Keratinocyte (primary cell): ENCODE results near the gene IL23A. TPM values are rescaled to one million over a fixed set of nuclear protein-coding genes. Genes with fewer than 3 reads are reported as not detected.

Experiments
- DNase-seq: peaks from one replicate; pipeline ENCODE4 v3.0.0-alpha.2; 2011; ENCODE audit warnings: low read depth, missing footprints, low spot score
- FAIRE-seq: peaks from 2 replicates; lab custom pipeline; 2011; peaks lifted over from hg19 to GRCh38; lab: Jason Lieb, UNC
- H2AFZ ChIP-seq: 2 replicates; pipeline ENCODE4 v1.6.0; 2012; ENCODE audit warnings: low read length, control low read depth, inconsistent platforms; ENCODE audit not compliant: control insufficient read depth
- H3K27ac ChIP-seq: 2 replicates; pipeline ENCODE4 v1.5.1; 2011; ENCODE audit warnings: low read length; ENCODE audit not compliant: control insufficient read depth, insufficient read depth
- H3K27me3 ChIP-seq: 3 replicates; pipeline ENCODE4 v1.6.0; 2011; ENCODE audit warnings: low read length; ENCODE audit not compliant: control insufficient read depth, insufficient read depth; ENCODE audit errors: extremely low read depth
- H3K36me3 ChIP-seq, 2 experiments: 2 replicates in 1 of 2; 3 replicates in 1 of 2; pipeline ENCODE4 v1.5.1; 2011; ENCODE audit warnings: low read length in 2 of 2, mild to moderate bottlenecking in 1 of 2; ENCODE audit not compliant: control insufficient read depth in 2 of 2, insufficient read depth in 2 of 2; ENCODE audit errors: extremely low read depth in 1 of 2
- H3K4me1 ChIP-seq: 3 replicates; pipeline ENCODE4 v1.5.1; 2011; ENCODE audit warnings: low read length; ENCODE audit not compliant: control insufficient read depth, insufficient read depth; ENCODE audit errors: extremely low read depth
- H3K4me2 ChIP-seq: 3 replicates; pipeline ENCODE4 v1.6.0; 2011; ENCODE audit warnings: low read depth, low read length; ENCODE audit not compliant: control insufficient read depth, insufficient read depth; ENCODE audit errors: extremely low read depth
- H3K4me3 ChIP-seq, 3 experiments: fragments of 200-600 bp in 1 of 3; sonication (generic) in 1 of 3; 2 replicates in 2 of 3; 3 replicates in 1 of 3; pipeline ENCODE4 v1.5.1; 2011 to 2016; ENCODE audit warnings: low read length in 3 of 3, mild to moderate bottlenecking in 3 of 3, control low read depth in 2 of 3, inconsistent platforms in 1 of 3, low read depth in 1 of 3, mixed read lengths in 1 of 3, mixed run types in 1 of 3, moderate library complexity in 1 of 3; ENCODE audit not compliant: control insufficient read depth in 2 of 3, insufficient read depth in 2 of 3; ENCODE audit errors: extremely low read depth in 1 of 3
- H3K79me2 ChIP-seq: 2 replicates; pipeline ENCODE4 v1.6.0; 2012; ENCODE audit warnings: low read length; ENCODE audit not compliant: control insufficient read depth, insufficient read depth
- H3K9ac ChIP-seq: 3 replicates; pipeline ENCODE4 v1.6.0; 2011; ENCODE audit warnings: low read length; ENCODE audit not compliant: control insufficient read depth, insufficient read depth; ENCODE audit errors: extremely low read depth
- H3K9me1 ChIP-seq: 3 replicates; pipeline ENCODE4 v1.6.0; 2011; ENCODE audit warnings: low read length; ENCODE audit not compliant: control insufficient read depth, insufficient read depth; ENCODE audit errors: extremely low read depth
- H3K9me3 ChIP-seq: 2 replicates; pipeline ENCODE4 v1.5.1; 2012; ENCODE audit warnings: low read depth, low read length; ENCODE audit not compliant: control insufficient read depth
- H4K20me1 ChIP-seq: 3 replicates; pipeline ENCODE4 v1.6.0; 2011; ENCODE audit warnings: low read length; ENCODE audit not compliant: control insufficient read depth, insufficient read depth; ENCODE audit errors: extremely low read depth
- CTCF ChIP-seq, 3 experiments: IDR thresholded peaks in 1 of 3; conservative IDR thresholded peaks in 1 of 3; optimal IDR thresholded peaks in 1 of 3; 2 replicates in 2 of 3; 3 replicates in 1 of 3; pipeline versions ENCODE3 to v1.5.1; 2011; ENCODE audit warnings: low read length in 3 of 3, mild to moderate bottlenecking in 3 of 3, moderate library complexity in 2 of 3, control low read depth in 1 of 3, inconsistent platforms in 1 of 3; ENCODE audit not compliant: insufficient read depth in 2 of 3; ENCODE audit errors: extremely low read depth in 1 of 3
- EZH2 ChIP-seq: IDR thresholded peaks from one replicate; pipeline ENCODE4 v1.6.1; 2012; ENCODE audit warnings: inconsistent platforms, mild to moderate bottlenecking, low read length, moderate library complexity
- dilution Hi-C: fragments of 300-500 bp; cut with MboI; formaldehyde crosslinking; loops from one replicate; pipeline ENCODE4 v1.7.0; 2020; ENCODE audit warnings: low sequenced_read_pairs; ENCODE audit not compliant: extremely low pct_ligation_motif_present
- polyA plus RNA-seq, 5 experiments: library from polyadenylated mRNA; depleted of rRNA in 3 of 5; stranded (reverse) in 3 of 5; stranded (forward) in 1 of 5; unstranded in 1 of 5; fragments of >200 nt; gene quantifications; 1 replicate in 1 of 5; 2 replicates in 3 of 5; 3 replicates in 1 of 5; pipeline versions ENCODE4 v1.2.1 to v1.2.3, GENCODE V29; 2011 to 2012; ENCODE audit warnings: missing spikeins in 2 of 5, low read depth in 1 of 5, low replicate concordance in 1 of 5

IL23A gene
- polyA plus RNA-seq, 1 donor (not counting 4 experiments of a cell fraction or from before 2014, with no cell fraction given) = 1.5 TPM

- Histone ChIP-seq H3K36me3 (no peaks in the 10 kb centered on the region), H3K4me3 (no peak overlapping the region), H3K79me2 (no peaks in the 10 kb centered on the region), H4K20me1 (no peaks in the 10 kb centered on the region), H2AFZ (no peak overlapping the region), H3K27me3 (no peaks in the 10 kb centered on the region), H3K9ac (no peak overlapping the region), H3K9me3 (no peaks in the 10 kb centered on the region), H3K4me1 (no peaks in the 10 kb centered on the region), H3K4me2 (no peak overlapping the region), H3K9me1 (no peaks in the 10 kb centered on the region), H3K27ac (no peak overlapping the region)
- DNase-seq (no peak), FAIRE-seq (no peak)
- no peak for TF ChIP-seq CTCF (optimal IDR thresholded peaks at IDR 0.05 in 1 of 3, IDR thresholded peaks at IDR 0.05 in 1 of 3, conservative IDR thresholded peaks at IDR 0.05 in 1 of 3; ENCODE audit: extremely low read depth in 1 of 3, insufficient read depth in 2 of 3, low read length in 3 of 3)
- TF ChIP-seq EZH2 = no peak
- dilution Hi-C loops = no loop called here
Observed at GRCh38 chr12:56377989-56378316, 39.3 kb downstream of the IL23A start.

- no peak overlapping the region for H2AFZ ChIP-seq
- H3K4me2 ChIP-seq = no peak overlapping the region
- no peaks in the 10 kb centered on the region for H3K36me3 ChIP-seq
- no peaks in the 10 kb centered on the region for H3K9me1 ChIP-seq
- H4K20me1 ChIP-seq = no peaks in the 10 kb centered on the region
- H3K4me1 ChIP-seq = no peaks in the 10 kb centered on the region
- no peaks in the 10 kb centered on the region for H3K9me3 ChIP-seq
- TF ChIP-seq EZH2 = no peak
- no peak for FAIRE-seq
- DNase-seq = no peak
- no peak overlapping the region for H3K4me3 ChIP-seq
- no peaks in the 10 kb centered on the region for H3K79me2 ChIP-seq
- no peak overlapping the region for H3K9ac ChIP-seq
- peaks cover 6% of the 10 kb centered on the region for H3K27me3 ChIP-seq
- no peak overlapping the region for H3K27ac ChIP-seq
- dilution Hi-C loops = no loop called here
Observed at GRCh38 chr12:56382611-56383010, 43.9 kb downstream of the IL23A start.

- Histone ChIP-seq H3K27me3 (peaks cover 6% of the 10 kb centered on the region), H3K36me3 (no peaks in the 10 kb centered on the region), H3K79me2 (no peaks in the 10 kb centered on the region), H3K9me1 (no peaks in the 10 kb centered on the region), H2AFZ (no peak overlapping the region), H3K27ac (no peak overlapping the region), H3K9ac (no peak overlapping the region), H3K9me3 (no peaks in the 10 kb centered on the region), H4K20me1 (no peaks in the 10 kb centered on the region), H3K4me3 (no peak overlapping the region), H3K4me2 (no peak overlapping the region), H3K4me1 (no peaks in the 10 kb centered on the region)
- FAIRE-seq (no peak), DNase-seq (no peak)
- dilution Hi-C loops = no loop called here
- TF ChIP-seq EZH2 (no peak), CTCF (optimal IDR thresholded peaks at IDR 0.05 in 1 of 3, IDR thresholded peaks at IDR 0.05 in 1 of 3, conservative IDR thresholded peaks at IDR 0.05 in 1 of 3; ENCODE audit: extremely low read depth in 1 of 3, insufficient read depth in 2 of 3, low read length in 3 of 3) (no peak)
Observed at GRCh38 chr12:56385873-56386272, 47.2 kb downstream of the IL23A start.
